DMS 273 treated with DMSO at 0.1 percent for 48 hours (cell line): ENCODE measurements around the gene UBE2J1.
"Not testable (repeated sequence)": the region's sequence is repeated elsewhere in the genome, so short reads cannot be mapped to it uniquely, and the experiment has no call there.

Source experiments
- DNase-seq: peaks from one replicate; lab custom pipeline; 2025; lab: John Stamatoyannopoulos, UW

UBE2J1 gene

GRCh38 chr6:89352278-89353117, at the start of gene UBE2J1:
Gene UBE2J1 (minus strand): TSS chr6:89352722. CDS start chr6:89352569, 153 bp downstream.
- peak; percentile 21 for DNase-seq

DNA sequence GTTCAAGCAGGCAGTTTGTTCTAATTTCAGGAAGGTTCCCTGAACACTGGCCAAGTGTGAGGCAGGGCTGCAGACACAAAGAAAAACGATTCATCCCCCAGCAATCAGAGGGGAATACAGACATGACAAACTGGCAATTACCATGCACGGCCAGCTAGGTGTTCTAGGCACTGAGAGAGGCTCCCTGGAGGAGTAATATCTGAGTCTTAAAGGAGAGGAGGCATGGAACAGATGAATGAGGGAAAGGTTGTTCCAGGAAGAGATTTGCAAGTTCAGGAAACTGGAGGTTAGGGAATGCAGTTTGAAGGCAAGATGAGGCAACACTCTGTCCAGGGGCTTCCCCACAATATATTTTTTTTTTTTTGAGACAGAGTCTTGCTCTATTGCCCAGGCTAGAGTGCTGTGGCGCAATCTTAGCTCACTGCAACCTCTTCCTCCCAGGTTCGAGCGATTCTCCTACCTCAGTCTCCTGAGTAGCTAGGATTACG, 48.4 kb upstream of the UBE2J1 start:
- DNase-seq: no peak

DNA sequence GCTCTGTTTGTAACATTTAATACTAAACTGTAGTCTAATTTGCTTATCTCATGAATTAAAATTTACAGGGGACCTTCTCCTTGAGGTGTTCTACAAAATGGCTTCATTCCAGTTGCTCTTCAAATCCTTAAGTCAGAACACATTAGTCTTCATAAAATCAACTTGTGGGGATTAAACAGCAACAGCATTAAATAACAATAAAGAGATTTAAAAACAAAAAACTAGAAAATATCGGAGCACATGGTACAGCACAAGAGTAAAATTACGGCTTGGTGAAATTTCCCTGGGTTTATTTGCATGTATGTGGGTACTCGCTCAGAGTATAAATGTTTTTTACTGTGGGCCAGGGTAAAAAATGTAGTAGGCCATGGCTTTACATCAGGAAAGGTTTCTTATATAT, 47.5 kb upstream of the UBE2J1 start:
- no peak for DNase-seq

DNA sequence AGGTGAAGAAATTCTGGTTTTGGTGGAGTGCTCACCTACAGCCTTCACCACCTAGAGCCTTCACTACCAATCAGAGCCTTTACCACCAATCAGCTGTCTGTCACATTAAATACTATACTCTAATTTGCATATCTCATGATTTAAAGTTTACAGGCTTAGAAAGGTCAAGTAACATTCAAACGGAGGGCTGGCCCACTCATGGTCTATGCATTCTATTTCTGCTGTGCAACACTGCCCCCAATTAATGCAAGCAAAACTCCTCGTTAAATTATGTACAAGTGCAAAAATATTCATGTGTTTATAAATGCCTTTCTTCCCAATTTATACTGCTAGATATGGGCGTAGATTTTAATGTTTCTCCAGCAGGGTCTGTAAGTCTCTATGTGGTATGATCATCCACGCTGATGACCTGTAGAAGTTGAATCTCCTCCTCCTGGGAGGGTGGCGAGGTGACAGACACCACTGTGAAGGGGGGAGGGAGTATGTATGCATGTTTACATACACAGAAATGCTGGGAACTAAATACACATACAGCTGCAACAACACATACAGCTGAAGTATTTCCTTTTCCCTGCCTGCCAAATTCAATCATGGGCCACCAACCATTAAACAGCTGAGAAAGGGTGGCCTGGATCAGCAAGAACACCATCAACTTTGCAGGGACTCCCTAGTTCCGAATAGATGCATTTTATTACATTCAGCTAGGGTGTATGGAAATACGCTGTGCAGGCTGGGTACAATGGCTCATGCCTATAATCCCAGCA, 46.4 kb upstream of the UBE2J1 start:
- DNase-seq: no peak

GRCh38 chr6:89397884-89398283, 45.4 kb upstream of the UBE2J1 start:
- not testable (repeated sequence) for DNase-seq

DNA sequence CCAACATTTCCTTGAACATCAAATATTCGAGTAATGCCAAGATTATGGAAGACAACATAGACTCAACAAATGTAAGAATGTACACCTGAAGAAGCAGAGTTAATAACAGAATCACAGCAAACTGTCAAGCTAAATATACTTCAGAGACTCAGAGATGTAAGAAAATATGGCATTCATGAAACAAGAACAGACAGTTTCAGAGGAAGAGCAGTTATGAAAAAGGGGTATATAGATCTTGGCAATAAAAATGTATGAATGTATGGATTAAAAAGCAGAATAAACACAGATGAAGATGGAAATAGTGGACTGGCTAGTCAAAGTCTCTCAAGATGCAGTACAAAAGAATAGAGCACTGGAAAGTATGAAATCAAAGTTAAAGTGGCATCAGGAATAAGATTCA, 41.1 kb upstream of the UBE2J1 start:
- no peak for DNase-seq

DNA sequence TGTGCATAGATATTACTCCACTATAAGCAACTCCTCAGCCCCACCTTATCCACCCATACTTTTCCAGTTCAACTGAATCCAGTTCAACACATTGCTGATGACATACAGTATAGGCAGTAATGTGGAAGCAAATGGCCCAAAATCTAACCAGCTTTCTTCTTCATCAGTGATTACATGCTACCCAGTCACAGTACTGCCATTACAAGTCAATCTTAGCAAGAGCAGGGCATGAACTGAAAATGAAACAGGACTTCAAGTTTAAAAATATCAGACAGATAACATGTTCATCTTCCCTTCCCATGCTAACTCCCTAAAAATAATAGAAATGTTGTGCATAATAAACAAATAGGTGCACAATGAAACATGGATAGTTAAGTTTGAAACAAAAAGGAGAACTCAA, 40.3 kb upstream of the UBE2J1 start:
- DNase-seq: no peak

DNA sequence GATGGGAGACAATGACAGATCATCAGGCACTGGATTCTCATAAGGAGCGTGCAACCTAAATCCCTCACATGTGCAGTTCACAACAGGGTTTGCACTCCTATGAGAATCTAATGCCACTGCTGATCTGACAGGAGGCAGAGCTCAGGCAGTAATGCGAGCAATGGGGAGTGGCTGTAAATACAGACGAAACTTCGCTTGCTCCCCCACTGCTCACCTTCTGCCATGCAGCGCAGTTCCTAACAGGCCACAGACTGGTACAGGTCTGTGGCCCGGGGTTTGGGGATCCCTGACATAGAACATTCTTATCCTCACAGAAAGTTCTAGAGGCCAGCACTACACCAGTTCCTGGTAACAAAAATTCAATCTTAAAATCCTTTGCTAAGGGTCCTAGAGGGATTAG, 36.3 kb upstream of the UBE2J1 start:
- DNase-seq: no peak

GRCh38 chr6:89387516-89388201, 35.1 kb upstream of the UBE2J1 start:
- no peak for DNase-seq

GRCh38 chr6:89386917-89387491, 34.5 kb upstream of the UBE2J1 start:
- no peak for DNase-seq

- peak; percentile 10 for DNase-seq
Observed at GRCh38 chr6:89385846-89386245, 33.3 kb upstream of the UBE2J1 start.

GRCh38 chr6:89385156-89385667, 32.7 kb upstream of the UBE2J1 start:
- peak; percentile 97 for DNase-seq

DNA sequence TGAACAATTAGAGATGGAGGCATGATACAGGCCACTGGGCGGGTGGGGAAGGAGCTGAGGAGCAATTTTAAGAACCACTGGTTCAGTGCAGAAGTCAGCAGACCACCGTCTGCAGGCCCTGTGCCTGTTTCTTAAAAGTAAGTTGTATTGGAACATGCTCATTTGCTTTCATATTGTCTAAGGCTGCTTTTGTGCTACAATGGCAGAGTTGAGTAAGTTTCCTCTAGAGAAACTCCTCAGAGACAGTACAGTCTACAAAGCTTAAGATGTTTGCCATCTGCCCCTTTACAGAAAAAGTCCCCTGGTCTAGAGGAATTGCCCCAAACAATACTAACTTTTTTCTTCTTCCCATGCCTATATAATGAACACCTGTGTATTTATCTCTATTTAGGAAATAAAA, 28.5 kb upstream of the UBE2J1 start:
- no peak for DNase-seq

DNA sequence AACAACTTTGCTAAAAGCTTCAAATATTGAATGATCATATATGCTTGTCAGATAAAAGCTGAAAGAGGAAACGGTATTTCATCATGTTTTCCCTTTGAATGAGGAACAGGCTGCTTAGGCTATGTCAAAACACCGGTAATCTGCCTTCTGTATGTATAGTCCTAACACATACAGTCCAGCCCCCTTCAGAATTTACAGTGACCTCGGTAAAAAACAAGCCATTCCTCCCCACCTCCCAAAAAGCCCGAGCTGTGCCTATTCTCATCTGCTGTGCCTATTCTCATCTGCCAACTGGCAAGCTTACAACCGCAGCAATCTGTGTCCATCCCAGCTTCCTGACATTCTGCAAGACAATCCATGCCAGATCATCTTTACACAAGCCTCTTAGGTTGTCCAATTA, 26.8 kb upstream of the UBE2J1 start:
- DNase-seq: no peak

GRCh38 chr6:89378628-89379027, 26.1 kb upstream of the UBE2J1 start:
- no peak for DNase-seq

GRCh38 chr6:89375427-89376267, 23.1 kb upstream of the UBE2J1 start:
- peak; percentile 94 for DNase-seq

DNA sequence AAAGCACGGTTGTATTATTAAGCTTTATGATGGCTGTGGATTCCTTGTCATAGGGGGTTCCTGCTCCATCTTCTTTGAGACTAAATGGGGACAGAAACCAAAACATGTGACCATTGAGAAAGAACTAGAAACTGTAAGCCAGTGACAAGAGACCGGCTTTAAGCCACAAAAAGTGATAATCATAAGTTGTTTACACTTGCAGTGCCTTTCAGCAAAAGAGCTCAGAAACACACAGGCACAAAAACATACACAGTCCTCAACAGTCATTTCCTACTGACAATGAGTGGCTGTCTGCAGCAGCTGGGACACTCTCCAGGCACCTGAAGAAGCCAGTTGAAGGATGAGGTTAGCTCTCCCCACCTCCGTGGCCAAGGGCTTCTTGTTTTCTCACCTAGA, 20.0 kb upstream of the UBE2J1 start:
- no peak for DNase-seq

DNA sequence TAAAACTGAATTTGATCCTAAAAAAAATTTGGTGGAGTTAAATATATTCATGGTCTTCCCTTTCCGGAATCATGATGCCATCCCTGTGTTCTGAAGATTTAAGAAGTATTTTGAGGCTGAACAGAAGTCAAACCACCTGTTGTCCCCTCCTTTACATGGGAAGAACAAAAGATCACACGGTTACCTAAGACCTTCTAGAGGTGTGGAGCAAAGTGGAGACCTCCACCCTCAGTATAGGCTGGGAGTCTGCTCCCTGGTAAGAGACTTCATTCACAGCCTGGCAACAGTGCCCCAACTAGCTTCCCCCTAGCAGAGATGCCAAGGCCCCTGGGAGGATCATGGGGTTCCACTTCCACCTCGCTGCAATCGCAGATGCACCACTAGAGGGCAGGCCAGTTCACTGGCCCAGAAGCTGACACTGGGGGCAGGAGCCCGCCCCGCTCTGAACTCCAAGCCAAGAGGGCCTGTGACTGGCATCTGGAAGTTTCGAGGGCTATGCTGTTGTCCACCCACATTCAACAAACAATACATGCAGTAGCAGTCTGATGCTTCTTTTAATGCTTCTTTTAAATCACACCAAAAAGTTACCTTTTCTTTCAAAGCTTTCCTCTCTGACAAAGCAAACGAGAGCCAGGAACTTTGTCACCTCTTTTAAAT, 19.5 kb upstream of the UBE2J1 start:
- DNase-seq: no peak

DNA sequence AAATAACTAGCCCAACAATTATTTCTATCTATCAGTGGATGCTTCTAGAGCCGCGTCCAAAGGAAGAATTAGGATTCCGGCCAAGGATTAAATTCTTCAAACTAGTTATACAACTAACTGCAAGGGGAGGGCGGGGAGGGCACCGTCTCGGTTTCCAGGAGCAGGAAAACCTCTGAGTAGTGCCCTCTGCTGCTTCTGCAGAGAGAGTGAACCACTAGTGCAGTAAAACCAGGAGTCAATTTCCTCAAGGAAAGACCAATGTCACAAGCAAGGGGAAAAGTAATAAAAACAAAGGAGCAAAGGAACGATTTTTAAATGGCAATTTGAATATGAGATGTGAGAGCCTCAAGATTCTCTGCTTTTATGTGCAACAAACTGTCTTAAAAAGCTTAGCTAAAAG, 16.5 kb upstream of the UBE2J1 start:
- DNase-seq: no peak

GRCh38 chr6:89368107-89368506, 15.6 kb upstream of the UBE2J1 start:
- no peak for DNase-seq

- no peak for DNase-seq
Observed at GRCh38 chr6:89364586-89364985, 12.1 kb upstream of the UBE2J1 start.
